Fibroblast of mammary gland (primary cell): ENCODE measurements around the gene ZNRF3.
"Not testable (repeated sequence)": the region's sequence is repeated elsewhere in the genome, so short reads cannot be mapped to it uniquely, and the experiment has no call there.

Source experiments
- DNase-seq: peaks from one replicate; pipeline ENCODE4 v3.0.0-alpha.2; 2010; ENCODE audit warnings: low read depth
- H3K4me3 ChIP-seq: 2 replicates; pipeline ENCODE4 v1.5.1; 2011; ENCODE audit warnings: low read depth, mild to moderate bottlenecking, low read length, moderate library complexity; ENCODE audit not compliant: control insufficient read depth
- TF ChIP-seq, protein P1 (sequence below): conservative IDR thresholded peaks from 2 replicates; pipeline ENCODE4 v1.5.1; 2011; ENCODE audit warnings: low read depth, low read length, inconsistent platforms; ENCODE audit not compliant: control insufficient read depth, insufficient read depth

The ZNRF3 gene

DNA sequence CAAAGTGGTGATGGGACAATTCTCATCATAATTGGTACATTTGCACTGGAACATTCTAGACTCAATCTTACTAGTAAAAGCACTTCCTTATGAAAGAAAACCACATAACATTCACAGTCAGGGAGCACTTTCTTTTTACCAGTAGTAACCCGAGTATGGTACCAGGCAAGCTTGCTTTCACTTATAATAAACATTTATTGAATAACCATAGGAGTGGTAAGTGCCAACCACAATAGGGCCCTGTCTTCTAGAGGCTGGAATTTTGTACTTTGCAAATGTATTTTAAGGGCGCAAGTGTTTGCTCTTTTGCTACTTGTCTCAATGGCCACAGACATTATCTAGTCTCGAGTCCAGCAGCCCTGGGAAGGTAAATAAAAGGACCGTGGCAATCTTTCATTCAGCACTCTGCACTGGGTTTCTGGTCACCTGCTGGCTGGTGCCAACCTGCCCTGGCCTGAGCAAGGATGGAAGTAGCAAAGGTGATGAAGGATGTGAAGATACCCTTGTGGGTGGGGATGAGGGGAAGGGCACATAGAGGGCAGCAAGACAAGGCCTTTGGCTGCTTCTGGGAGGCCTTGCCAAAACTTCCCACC is 154.1 kb downstream of the ZNRF3 start:
- H3K4me3 ChIP-seq, result no peak overlapping the region
- TF ChIP-seq, protein P1, sequence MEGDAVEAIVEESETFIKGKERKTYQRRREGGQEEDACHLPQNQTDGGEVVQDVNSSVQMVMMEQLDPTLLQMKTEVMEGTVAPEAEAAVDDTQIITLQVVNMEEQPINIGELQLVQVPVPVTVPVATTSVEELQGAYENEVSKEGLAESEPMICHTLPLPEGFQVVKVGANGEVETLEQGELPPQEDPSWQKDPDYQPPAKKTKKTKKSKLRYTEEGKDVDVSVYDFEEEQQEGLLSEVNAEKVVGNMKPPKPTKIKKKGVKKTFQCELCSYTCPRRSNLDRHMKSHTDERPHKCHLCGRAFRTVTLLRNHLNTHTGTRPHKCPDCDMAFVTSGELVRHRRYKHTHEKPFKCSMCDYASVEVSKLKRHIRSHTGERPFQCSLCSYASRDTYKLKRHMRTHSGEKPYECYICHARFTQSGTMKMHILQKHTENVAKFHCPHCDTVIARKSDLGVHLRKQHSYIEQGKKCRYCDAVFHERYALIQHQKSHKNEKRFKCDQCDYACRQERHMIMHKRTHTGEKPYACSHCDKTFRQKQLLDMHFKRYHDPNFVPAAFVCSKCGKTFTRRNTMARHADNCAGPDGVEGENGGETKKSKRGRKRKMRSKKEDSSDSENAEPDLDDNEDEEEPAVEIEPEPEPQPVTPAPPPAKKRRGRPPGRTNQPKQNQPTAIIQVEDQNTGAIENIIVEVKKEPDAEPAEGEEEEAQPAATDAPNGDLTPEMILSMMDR, result no peak
- DNase-seq, result no peak

DNA sequence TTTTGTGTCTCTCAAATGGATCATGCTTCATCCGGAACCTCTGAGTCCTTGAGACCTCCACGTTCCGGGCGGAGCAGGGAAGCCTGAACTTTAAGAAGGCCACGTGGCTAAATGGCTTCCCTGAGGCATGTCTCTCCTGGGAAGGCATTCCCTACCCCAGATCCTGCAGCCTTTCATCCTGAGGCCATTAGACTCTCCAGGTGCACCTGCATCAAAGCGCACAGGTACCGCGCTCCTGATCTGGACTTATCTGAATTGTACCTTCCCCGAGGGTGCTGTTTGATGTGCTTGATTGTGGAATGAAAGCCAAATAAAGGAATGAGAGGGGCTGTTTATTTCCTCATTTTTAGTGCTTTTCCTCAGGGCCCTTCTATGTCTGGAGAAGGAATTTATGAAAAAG is 155.8 kb downstream of the ZNRF3 start:
- TF ChIP-seq, protein P1, result no peak
- DNase-seq, result no peak
- no peak overlapping the region for H3K4me3 ChIP-seq

DNA sequence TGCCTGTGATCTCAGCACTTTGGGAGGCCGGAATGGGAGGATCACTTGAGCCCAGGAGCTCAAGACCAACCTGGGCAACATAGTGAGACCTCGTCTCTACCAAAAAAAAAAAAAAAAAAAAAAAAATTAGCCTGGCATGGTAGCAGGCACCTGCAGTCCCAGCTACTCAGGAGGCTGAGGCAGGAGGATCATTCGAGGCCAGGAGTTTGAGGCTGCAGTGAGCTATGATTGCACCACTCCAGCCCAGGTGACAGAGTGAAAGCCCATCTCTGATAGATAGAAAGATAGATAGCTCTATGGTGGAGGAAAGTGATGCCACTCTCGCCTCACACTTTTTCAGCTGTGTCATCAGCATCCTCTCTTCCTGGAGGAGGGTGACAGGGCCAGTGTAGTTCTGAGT is 156.3 kb downstream of the ZNRF3 start:
- not testable (repeated sequence) for H3K4me3 ChIP-seq, DNase-seq

DNA sequence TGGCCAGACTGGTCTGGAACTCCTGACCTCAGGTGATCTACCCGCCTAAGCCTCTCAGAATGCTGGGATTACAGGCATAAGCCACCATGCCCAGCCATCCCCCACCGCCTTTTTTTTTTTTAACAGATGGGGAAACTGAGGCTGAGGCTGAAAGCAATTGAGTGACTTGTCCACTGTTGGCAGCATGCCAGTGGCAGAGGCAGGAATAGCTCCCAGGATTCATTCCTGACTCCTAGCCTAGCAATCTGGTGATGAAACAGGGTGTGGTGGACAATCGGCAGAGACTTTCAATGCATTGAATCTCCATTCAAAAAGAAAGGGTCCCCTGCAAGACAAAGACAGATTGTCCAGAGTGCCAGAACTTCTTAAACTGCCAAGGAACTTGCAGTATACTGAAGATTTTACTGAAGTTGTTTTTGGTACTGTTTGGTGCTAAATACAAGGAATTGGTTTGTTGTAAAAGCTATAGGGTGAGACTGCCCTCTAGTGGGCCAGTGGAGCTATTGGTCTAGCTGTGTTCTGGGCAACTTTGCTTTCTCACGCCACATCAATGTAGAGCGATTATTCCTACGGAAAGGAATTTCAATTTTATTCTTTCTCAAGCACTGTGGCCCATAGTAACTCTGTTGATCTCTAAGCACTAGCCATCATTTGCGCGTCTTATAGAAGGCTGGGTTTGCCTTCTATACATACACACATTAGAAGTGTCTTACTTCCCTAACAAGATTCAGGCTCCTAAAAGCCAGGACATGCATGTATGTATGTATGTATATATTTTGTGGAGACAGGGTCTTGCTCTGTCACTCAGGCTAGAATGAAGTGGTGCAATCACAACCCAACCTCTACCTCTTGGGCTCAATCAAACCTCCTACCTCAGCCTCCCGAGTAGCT is 157.3 kb downstream of the ZNRF3 start:
- DNase-seq, result peak; percentile 91
- TF ChIP-seq, protein P1, result peak; percentile 99
- peak overlapping the region; percentile 16 for H3K4me3 ChIP-seq

DNA sequence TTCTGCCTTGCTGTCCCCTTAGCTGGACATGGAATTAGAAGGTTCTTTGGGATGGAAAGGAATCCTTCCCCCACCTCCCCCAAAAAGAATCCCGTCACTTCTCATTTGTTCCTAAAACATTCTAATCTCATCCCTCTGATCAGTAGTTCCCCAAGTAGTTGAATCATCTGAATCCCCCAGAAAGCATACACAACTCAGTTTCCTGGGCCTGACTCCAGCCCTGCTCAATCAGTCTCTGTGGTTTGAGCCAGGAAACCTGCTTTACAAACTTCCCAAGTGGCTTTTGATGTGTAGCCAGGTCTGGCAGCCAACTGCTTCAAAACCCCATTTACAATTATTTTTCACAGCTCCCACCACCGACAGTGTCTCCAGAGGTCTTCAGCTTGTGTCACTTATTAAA is 158.0 kb downstream of the ZNRF3 start:
- no peak overlapping the region for H3K4me3 ChIP-seq
- TF ChIP-seq, protein P1, result no peak
- DNase-seq, result peak; percentile 80

DNA sequence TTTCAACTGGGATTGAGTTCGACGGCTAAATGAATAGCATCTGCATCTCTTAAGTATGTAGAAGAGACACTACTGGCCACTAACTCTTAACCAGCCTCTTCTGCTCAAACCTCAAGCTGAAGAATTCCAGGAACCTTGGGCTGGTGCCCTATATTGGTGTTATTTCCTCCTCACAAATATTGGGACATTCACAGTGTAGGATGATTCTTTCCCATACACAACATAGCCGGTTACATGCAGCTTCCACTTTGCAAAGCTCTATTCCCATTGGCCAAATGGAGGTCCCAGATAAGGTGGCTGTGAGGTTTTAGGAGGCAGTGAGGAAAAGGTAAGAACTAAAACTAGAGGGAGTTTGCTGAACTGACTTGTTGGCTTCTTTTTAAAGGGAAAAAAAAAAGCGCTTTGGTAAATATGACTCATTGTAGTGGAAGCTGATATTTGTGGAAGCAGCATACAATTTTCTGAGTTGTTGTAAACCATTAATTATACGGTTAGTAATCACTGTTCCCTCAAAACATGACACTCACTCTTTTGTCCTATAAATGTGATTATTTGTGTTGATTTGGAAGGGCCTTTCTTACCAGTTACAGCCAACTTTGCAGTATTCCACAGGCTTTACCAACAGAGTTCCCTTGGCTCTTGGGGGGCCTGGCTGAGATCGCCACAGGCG is 160.7 kb downstream of the ZNRF3 start:
- TF ChIP-seq, protein P1, result no peak
- H3K4me3 ChIP-seq, result no peak overlapping the region
- DNase-seq, result peak; percentile 71

DNA sequence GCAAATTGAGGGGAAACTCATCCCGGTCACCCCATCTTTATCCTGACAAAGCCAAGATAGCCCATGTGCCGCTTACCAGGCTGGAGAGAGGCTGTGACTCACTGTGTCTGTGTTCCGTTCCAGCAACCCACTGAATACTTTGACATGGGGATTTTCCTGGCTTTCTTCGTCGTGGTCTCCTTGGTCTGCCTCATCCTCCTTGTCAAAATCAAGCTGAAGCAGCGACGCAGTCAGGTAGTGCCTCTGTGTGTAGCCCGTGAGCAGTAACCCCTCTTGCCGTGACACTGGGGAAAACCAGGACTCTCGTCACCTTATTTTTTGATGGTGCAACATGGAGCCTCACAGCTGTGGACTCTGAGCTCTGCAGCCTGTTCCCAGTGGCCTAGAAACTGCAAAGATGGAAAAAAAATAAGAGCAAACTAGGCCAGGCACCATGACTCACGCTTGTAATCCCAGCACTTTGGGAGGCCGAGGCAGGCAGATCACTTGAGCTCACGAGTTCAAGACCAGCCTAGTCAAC is 161.3 kb downstream of the ZNRF3 start:
- TF ChIP-seq, protein P1, result no peak
- no peak overlapping the region for H3K4me3 ChIP-seq
- DNase-seq, result peak; percentile 88
